NCI-H187 treated with DMSO at 0.1 percent for 48 hours (cell line): Measurements from ENCODE around the gene LLPH.

Experiments
- DNase-seq: peaks from one replicate; lab custom pipeline; 2025; lab: John Stamatoyannopoulos, UW

Gene LLPH

GRCh38 chr12:66090157-66090556, 40.4 kb downstream of the LLPH start:
- no peak for DNase-seq

GRCh38 chr12:66087365-66087943, 43.1 kb downstream of the LLPH start:
- no peak for DNase-seq

GRCh38 chr12:66085998-66086397, 44.6 kb downstream of the LLPH start:
- DNase-seq: no peak

- no peak for DNase-seq
These were observed 45.3 kb downstream of the LLPH start for GRCh38 chr12:66085213-66085612.

- no peak for DNase-seq
These were observed 46.8 kb downstream of the LLPH start for GRCh38 chr12:66083766-66084165.

- no peak for DNase-seq
These were observed 47.8 kb downstream of the LLPH start for GRCh38 chr12:66082744-66083143.

- no peak for DNase-seq
These were observed 49.8 kb downstream of the LLPH start for GRCh38 chr12:66080791-66081190.

GRCh38 chr12:66077542-66077941, 53.0 kb downstream of the LLPH start:
- no peak for DNase-seq

GRCh38 chr12:66074561-66074960, 56.0 kb downstream of the LLPH start:
- DNase-seq: no peak

- DNase-seq: no peak
These were observed 58.0 kb downstream of the LLPH start for GRCh38 chr12:66072566-66072965.

- DNase-seq: no peak
These were observed 58.4 kb downstream of the LLPH start for GRCh38 chr12:66072135-66072534.

GRCh38 chr12:66071549-66071948, 59.0 kb downstream of the LLPH start:
- no peak for DNase-seq

GRCh38 chr12:66070378-66071120, 60.0 kb downstream of the LLPH start:
- DNase-seq: no peak

- no peak for DNase-seq
These were observed 63.5 kb downstream of the LLPH start for GRCh38 chr12:66066929-66067523.
